ENCODE results near the gene DDX31.

DDX31 gene

GRCh38 chr9:132703336-132703735, 33.6 kb upstream of the DDX31 start:
- TF ChIP-seq CTCF (IDR thresholded peaks at IDR 0.05; ENCODE audit: poor library complexity, severe bottlenecking), result no peak
- ATAC-seq (ENCODE audit: low read depth) (peak; percentile 53; the same call in 1 of the 3 replicates), DNase-seq (ENCODE audit: low spot score) (no peak)
- Histone ChIP-seq H3K4me3 (ENCODE audit: severe bottlenecking) (no peak overlapping the region), H3K27me3 (ENCODE audit: insufficient read depth, poor library complexity, severe bottlenecking) (no peaks in the 10 kb centered on the region), H3K27ac (ENCODE audit: poor library complexity, severe bottlenecking) (no peak overlapping the region), H3K4me1 (ENCODE audit: insufficient read depth, poor library complexity, severe bottlenecking) (no peaks in the 10 kb centered on the region), H3K9me3 (ENCODE audit: severe bottlenecking) (peaks cover 9% of the 10 kb centered on the region), H3K36me3 (ENCODE audit: low read depth) (no peaks in the 10 kb centered on the region)

- no peaks in the 10 kb centered on the region for H3K4me1 ChIP-seq (ENCODE audit: insufficient read depth, poor library complexity, severe bottlenecking)
- H3K27ac ChIP-seq (ENCODE audit: poor library complexity, severe bottlenecking), result no peak overlapping the region
- no peaks in the 10 kb centered on the region for H3K27me3 ChIP-seq (ENCODE audit: insufficient read depth, poor library complexity, severe bottlenecking)
- no peak for ATAC-seq (ENCODE audit: low read depth)
- H3K4me3 ChIP-seq (ENCODE audit: severe bottlenecking), result no peak overlapping the region
- H3K9me3 ChIP-seq (ENCODE audit: severe bottlenecking), result peaks cover 13% of the 10 kb centered on the region
- no peaks in the 10 kb centered on the region for H3K36me3 ChIP-seq (ENCODE audit: low read depth)
- no peak for DNase-seq (ENCODE audit: low spot score)
- TF ChIP-seq CTCF (IDR thresholded peaks at IDR 0.05; ENCODE audit: poor library complexity, severe bottlenecking), result no peak
These were observed 32.5 kb upstream of the DDX31 start for GRCh38 chr9:132702254-132702653.

GRCh38 chr9:132699956-132700355, 30.2 kb upstream of the DDX31 start:
- Histone ChIP-seq H3K27me3 (ENCODE audit: insufficient read depth, poor library complexity, severe bottlenecking) (no peaks in the 10 kb centered on the region), H3K4me3 (ENCODE audit: severe bottlenecking) (no peak overlapping the region), H3K36me3 (ENCODE audit: low read depth) (no peaks in the 10 kb centered on the region), H3K9me3 (ENCODE audit: severe bottlenecking) (peaks cover 18% of the 10 kb centered on the region), H3K4me1 (ENCODE audit: insufficient read depth, poor library complexity, severe bottlenecking) (no peaks in the 10 kb centered on the region), H3K27ac (ENCODE audit: poor library complexity, severe bottlenecking) (no peak overlapping the region)
- TF ChIP-seq CTCF (IDR thresholded peaks at IDR 0.05; ENCODE audit: poor library complexity, severe bottlenecking), result no peak
- ATAC-seq (ENCODE audit: low read depth) (no peak), DNase-seq (ENCODE audit: low spot score) (no peak)

- TF ChIP-seq CTCF (IDR thresholded peaks at IDR 0.05; ENCODE audit: poor library complexity, severe bottlenecking), result no peak
- no peak overlapping the region for H3K27ac ChIP-seq (ENCODE audit: poor library complexity, severe bottlenecking)
- no peak overlapping the region for H3K4me3 ChIP-seq (ENCODE audit: severe bottlenecking)
- no peaks in the 10 kb centered on the region for H3K27me3 ChIP-seq (ENCODE audit: insufficient read depth, poor library complexity, severe bottlenecking)
- H3K9me3 ChIP-seq (ENCODE audit: severe bottlenecking), result peaks cover 18% of the 10 kb centered on the region
- no peaks in the 10 kb centered on the region for H3K4me1 ChIP-seq (ENCODE audit: insufficient read depth, poor library complexity, severe bottlenecking)
- H3K36me3 ChIP-seq (ENCODE audit: low read depth), result no peaks in the 10 kb centered on the region
- no peak for DNase-seq (ENCODE audit: low spot score)
- no peak for ATAC-seq (ENCODE audit: low read depth)
These were observed 29.2 kb upstream of the DDX31 start for GRCh38 chr9:132698989-132699388.

GRCh38 chr9:132697230-132697629, 27.4 kb upstream of the DDX31 start:
- no peaks in the 10 kb centered on the region for H3K4me1 ChIP-seq (ENCODE audit: insufficient read depth, poor library complexity, severe bottlenecking)
- H3K4me3 ChIP-seq (ENCODE audit: severe bottlenecking), result no peak overlapping the region
- H3K36me3 ChIP-seq (ENCODE audit: low read depth), result peaks cover 4% of the 10 kb centered on the region; the same call in 1 of the 2 replicates
- no peak for TF ChIP-seq CTCF (IDR thresholded peaks at IDR 0.05; ENCODE audit: poor library complexity, severe bottlenecking)
- no peak overlapping the region for H3K27ac ChIP-seq (ENCODE audit: poor library complexity, severe bottlenecking)
- DNase-seq (ENCODE audit: low spot score) (no peak), ATAC-seq (ENCODE audit: low read depth) (no peak)
- H3K9me3 ChIP-seq (ENCODE audit: severe bottlenecking), result peaks cover 14% of the 10 kb centered on the region
- no peaks in the 10 kb centered on the region for H3K27me3 ChIP-seq (ENCODE audit: insufficient read depth, poor library complexity, severe bottlenecking)

Data from RWPE2 (cell line).